ENCODE data around the gene CYP11A1. TPM values are rescaled to one million over a fixed set of nuclear protein-coding genes. Genes with fewer than 3 reads are reported as not detected.

Gene CYP11A1
- total RNA-seq, 1 donor from 2014 or later: 0.27 TPM

GRCh38 chr15:74322558-74323180 lies 44.8 kb downstream of the CYP11A1 start:
- TF ChIP-seq CTCF (IDR thresholded peaks at IDR 0.05; ENCODE audit: borderline replicate concordance): peak; percentile 91
- Histone ChIP-seq H3K9me3 (replicated peaks) (no peaks in the 10 kb centered on the region), H3K4me1 (peaks cover 27% of the 10 kb centered on the region), H3K27me3 (ENCODE audit: low read depth) (no peaks in the 10 kb centered on the region), H3K36me3 (no peaks in the 10 kb centered on the region), H3K27ac (replicated peaks) (no peak overlapping the region), H3K4me3 (no peak overlapping the region)
- DNase-seq: peak; percentile 59
- intact Hi-C loops (cut with micrococcal nuclease): loop anchor here (5.0 kb wide), 1 partner anchor 195 kb away; no protein-coding TSS in a partner anchor

GRCh38 chr15:74320352-74321247 lies 46.8 kb downstream of the CYP11A1 start:
- no peak overlapping the region for H3K4me3 ChIP-seq
- DNase-seq: peak; percentile 61
- peak; percentile 72 for TF ChIP-seq CTCF (IDR thresholded peaks at IDR 0.05; ENCODE audit: borderline replicate concordance)
- intact Hi-C loops (cut with micrococcal nuclease): loop anchor here (5.0 kb wide), 1 partner anchor 193 kb away; no protein-coding TSS in a partner anchor
- H3K27me3 ChIP-seq (ENCODE audit: low read depth): no peaks in the 10 kb centered on the region
- peaks cover 48% of the 10 kb centered on the region for H3K4me1 ChIP-seq
- H3K36me3 ChIP-seq: no peaks in the 10 kb centered on the region
- H3K9me3 ChIP-seq (replicated peaks): no peaks in the 10 kb centered on the region
- peak overlapping the region; percentile 86 for H3K27ac ChIP-seq (replicated peaks)

GRCh38 chr15:74319596-74320351 lies 47.7 kb downstream of the CYP11A1 start:
- Histone ChIP-seq H3K27ac (replicated peaks) (peak overlapping the region; percentile 86), H3K9me3 (replicated peaks) (no peaks in the 10 kb centered on the region), H3K27me3 (ENCODE audit: low read depth) (no peaks in the 10 kb centered on the region), H3K4me1 (peaks cover 56% of the 10 kb centered on the region), H3K4me3 (no peak overlapping the region), H3K36me3 (no peaks in the 10 kb centered on the region)
- DNase-seq: peak; percentile 48
- intact Hi-C loops (cut with micrococcal nuclease): loop anchor here (5.0 kb wide), 1 partner anchor 192 kb away; no protein-coding TSS in a partner anchor
- TF ChIP-seq CTCF (IDR thresholded peaks at IDR 0.05; ENCODE audit: borderline replicate concordance): no peak

- Histone ChIP-seq H3K27ac (replicated peaks) (peak overlapping the region; percentile 86), H3K4me1 (peaks cover 61% of the 10 kb centered on the region), H3K27me3 (ENCODE audit: low read depth) (peaks cover 3% of the 10 kb centered on the region), H3K9me3 (replicated peaks) (no peaks in the 10 kb centered on the region), H3K4me3 (no peak overlapping the region), H3K36me3 (no peaks in the 10 kb centered on the region)
- no peak for DNase-seq
- no peak for TF ChIP-seq CTCF (IDR thresholded peaks at IDR 0.05; ENCODE audit: borderline replicate concordance)
- intact Hi-C loops (cut with micrococcal nuclease): no loop called here
These were observed 48.3 kb downstream of the CYP11A1 start for GRCh38 chr15:74319138-74319460.

GRCh38 chr15:74318376-74319137 lies 48.9 kb downstream of the CYP11A1 start:
- Histone ChIP-seq H3K4me3 (peak overlapping the region; percentile 27), H3K27ac (replicated peaks) (peak overlapping the region; percentile 86), H3K27me3 (ENCODE audit: low read depth) (peaks cover 4% of the 10 kb centered on the region), H3K9me3 (replicated peaks) (no peaks in the 10 kb centered on the region), H3K4me1 (peaks cover 61% of the 10 kb centered on the region), H3K36me3 (no peaks in the 10 kb centered on the region)
- TF ChIP-seq CTCF (IDR thresholded peaks at IDR 0.05; ENCODE audit: borderline replicate concordance): no peak
- intact Hi-C loops (cut with micrococcal nuclease): no loop called here
- DNase-seq: peak; percentile 54
